HL-60/S4 treated with retinoic acid at 250 ng/mL for 4 days and 3 days (cell line): Measurements from ENCODE around the gene ERBB2.
"Not testable (repeated sequence)": the region's sequence is repeated elsewhere in the genome, so short reads cannot be mapped to it uniquely, and the experiment has no call there.

Experiments
- in situ Hi-C: fragments of 300-500 bp; cut with MboI; formaldehyde crosslinking; loops from 2 replicates; pipeline ENCODE4 v1.7.0; 2022; ENCODE audit warnings: low sequenced_read_pairs

The ERBB2 gene

DNA sequence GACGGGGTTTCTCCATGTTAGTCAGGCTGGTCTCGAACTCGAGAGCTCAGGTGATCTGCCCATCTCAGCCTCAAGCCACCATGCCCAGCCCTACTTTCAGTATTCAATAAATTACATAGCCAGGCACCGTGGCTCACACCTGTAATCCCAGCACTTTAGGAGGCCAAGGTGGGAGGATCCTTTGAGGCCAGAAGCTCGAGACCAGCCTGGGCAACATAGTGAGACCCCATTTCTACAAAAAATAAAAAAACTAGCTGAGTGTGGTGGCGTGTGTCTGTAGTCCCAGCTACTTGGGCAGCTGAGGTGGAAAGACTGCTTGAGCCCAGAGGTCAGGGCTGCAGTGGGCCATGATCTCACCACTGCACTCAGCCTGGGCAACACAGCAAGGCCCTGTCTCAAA is 22.2 kb downstream of the ERBB2 start:
- in situ Hi-C loops: no loop called here

DNA sequence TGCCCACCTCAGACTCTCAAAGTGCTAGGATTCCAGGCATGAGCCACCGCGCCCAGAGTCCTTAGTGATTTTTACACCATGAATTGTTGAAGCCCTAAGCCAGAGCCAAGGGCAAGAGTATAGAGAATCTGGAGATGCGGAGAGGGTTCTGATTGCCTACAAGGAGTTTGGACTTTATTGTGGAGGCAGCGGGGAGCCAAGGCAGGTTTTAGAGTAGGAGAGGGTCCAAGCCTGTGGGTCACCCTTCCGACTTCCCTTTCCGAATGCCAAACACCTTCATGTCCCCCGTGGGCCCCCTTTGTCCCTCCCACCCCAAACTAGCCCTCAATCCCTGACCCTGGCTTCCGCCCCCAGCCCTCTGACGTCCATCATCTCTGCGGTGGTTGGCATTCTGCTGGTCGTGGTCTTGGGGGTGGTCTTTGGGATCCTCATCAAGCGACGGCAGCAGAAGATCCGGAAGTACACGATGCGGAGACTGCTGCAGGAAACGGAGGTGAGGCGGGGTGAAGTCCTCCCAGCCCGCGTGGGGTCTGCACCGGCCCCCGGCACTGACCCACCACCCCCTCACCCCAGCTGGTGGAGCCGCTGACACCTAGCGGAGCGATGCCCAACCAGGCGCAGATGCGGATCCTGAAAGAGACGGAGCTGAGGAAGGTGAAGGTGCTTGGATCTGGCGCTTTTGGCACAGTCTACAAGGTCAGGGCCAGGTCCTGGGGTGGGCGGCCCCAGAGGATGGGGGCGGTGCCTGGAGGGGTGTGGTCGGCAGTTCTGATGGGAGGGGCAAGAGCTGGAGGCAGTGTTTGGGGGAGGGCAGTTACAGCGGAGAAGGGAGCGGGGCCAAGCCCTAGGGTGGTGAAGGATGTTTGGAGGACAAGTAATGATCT is 23.3 kb downstream of the ERBB2 start:
- in situ Hi-C loops: no loop called here

DNA sequence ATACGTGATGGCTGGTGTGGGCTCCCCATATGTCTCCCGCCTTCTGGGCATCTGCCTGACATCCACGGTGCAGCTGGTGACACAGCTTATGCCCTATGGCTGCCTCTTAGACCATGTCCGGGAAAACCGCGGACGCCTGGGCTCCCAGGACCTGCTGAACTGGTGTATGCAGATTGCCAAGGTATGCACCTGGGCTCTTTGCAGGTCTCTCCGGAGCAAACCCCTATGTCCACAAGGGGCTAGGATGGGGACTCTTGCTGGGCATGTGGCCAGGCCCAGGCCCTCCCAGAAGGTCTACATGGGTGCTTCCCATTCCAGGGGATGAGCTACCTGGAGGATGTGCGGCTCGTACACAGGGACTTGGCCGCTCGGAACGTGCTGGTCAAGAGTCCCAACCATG is 24.9 kb downstream of the ERBB2 start:
- in situ Hi-C loops: no loop called here

DNA sequence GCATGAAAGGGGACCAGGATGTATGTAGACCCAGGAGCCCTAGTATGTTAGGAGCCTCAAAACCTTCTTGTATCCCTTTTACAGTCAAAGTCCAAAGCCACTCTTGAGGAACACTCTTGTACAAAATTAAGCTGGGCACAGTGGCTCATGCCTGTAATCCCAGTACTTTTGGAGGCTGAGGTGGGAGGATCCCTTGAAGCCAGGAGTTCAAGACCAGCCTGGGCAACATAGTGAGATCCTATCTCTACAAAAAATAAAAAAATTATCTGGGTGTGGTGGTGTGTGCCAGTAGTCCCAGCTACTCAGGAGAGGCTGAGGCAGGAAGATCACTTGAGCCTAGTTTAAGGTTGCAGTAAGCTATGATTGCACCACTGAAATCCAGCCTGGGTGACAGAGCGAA is 26.1 kb downstream of the ERBB2 start:
- in situ Hi-C loops: not testable (repeated sequence)

DNA sequence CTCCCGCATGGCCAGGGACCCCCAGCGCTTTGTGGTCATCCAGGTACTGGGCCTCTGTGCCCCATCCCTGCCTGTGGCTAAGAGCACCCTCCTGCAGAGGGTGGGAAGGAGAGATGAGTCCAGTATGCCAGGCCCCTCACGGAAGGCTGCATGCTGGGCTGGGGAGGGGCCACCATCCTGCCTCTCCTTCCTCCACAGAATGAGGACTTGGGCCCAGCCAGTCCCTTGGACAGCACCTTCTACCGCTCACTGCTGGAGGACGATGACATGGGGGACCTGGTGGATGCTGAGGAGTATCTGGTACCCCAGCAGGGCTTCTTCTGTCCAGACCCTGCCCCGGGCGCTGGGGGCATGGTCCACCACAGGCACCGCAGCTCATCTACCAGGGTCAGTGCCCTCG is 26.8 kb downstream of the ERBB2 start:
- in situ Hi-C loops: no loop called here

DNA sequence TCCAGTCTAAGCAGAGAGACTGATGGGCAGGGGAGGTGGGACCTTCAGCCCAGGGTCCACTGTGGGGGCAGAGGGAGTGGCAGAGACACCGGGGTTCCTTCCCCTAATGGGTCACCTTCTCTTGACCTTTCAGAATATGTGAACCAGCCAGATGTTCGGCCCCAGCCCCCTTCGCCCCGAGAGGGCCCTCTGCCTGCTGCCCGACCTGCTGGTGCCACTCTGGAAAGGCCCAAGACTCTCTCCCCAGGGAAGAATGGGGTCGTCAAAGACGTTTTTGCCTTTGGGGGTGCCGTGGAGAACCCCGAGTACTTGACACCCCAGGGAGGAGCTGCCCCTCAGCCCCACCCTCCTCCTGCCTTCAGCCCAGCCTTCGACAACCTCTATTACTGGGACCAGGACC is 27.7 kb downstream of the ERBB2 start:
- in situ Hi-C loops: no loop called here

DNA sequence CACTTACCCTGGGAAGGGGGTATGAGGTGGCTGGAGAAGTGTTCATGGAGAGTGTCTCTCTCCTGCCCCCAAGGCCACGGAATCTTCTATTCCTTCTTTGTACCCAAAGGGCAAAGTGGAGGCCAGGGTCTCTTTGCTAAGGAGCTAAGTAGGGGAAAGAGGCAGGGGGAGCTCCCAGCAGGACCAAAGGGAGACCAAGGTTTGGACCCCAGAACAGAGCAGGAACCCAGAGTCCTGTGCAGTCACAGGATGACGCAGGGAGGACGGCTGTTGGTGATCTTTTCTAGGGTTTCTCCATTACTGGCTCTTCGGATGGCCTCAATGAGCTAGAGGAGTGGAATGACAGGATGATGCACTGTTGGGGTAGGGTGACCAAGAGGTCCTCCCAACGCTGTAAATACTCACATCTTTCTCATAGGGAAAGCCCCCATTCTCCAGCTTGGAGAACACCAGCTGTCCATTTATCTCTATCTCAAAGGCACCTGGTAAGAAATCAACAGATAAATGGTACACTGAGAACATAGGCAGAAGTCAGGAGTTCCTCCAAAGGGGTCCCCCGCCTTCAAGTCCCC is 29.5 kb downstream of the ERBB2 start:
- in situ Hi-C loops: no loop called here

DNA sequence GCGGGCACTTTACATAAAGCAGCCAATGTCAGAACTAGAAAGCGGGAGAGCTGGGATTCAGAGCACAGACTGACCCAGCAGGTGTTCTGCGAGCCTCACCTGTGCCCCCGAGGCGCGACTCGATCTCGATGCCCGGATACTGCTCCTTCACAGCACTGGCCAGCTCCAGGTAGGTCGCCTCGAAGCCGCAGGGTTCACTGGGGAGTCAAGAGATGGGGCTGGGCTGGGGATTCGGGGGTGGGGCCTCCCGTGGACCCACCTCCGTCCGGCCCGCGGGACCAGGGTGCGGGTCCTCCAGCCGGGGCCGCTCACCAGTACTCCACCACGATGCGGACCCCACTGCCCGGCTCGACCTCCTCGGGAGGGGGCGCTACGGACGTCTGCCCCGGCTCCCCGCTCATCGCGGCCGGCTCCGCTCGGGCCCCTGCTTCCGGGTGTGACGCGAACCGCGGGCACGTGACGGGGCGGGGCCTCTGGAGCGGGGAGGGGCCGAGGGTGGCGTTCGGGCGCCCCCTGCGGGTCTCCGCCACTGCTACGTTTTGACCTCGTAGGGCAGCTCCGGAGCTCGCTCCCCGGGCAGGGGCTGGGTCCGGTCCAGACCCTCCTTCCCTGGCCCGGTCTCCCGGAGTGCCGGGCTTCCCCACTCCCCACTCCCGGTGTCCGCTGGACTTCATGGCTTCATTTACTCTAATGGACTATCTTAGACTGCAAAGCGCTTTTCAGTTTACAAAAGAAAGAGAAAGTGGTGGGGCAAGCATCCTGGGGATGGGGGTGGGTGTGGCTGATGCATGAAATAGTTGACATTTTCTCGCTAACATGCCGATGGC is 30.4 kb downstream of the ERBB2 start, which contains the start of gene MIEN1:
MIEN1 (minus strand) TSS at position 438 of the 827 bp plus-strand sequence; CDS start at position 401, 37 bp downstream.
- in situ Hi-C loops: no loop called here

DNA sequence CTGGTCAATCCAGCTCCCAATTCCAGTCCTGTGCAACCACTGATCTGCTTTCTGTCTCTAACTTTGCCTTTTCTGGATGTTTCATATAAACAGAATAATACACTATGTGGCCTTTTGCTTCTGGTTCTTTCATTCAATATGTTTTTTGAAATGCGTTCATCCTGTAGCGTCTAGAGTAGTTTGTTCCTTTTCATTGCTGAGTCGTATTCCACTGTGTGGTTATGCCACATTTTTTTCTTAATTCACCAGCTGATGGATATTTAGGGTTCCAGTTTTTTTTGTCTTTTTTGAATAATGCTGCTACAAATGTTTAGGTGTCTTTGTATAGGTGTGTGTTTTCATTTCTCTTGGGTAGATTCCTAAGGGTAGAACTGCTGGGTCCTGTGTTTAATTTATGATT is 32.7 kb downstream of the ERBB2 start:
- in situ Hi-C loops: no loop called here

DNA sequence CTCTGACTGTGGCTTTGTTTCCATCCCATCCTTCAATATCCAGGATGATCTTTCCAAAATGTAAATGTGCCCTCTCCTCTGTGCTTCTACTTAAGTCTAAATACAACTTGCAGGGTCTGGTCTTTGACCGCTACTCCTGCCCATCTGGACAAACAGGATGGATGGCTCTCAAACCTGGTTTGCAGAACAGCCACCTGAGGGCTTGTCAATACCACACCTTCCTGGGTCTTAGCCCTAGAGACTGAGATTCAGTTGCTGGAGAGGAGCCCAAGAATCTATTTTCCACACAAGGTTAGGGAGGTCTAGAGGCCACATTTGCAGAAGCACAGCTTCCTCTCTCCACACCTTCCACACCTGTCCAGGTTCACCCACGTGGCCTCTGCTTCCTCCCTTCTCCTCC is 36.0 kb downstream of the ERBB2 start:
- in situ Hi-C loops: no loop called here

DNA sequence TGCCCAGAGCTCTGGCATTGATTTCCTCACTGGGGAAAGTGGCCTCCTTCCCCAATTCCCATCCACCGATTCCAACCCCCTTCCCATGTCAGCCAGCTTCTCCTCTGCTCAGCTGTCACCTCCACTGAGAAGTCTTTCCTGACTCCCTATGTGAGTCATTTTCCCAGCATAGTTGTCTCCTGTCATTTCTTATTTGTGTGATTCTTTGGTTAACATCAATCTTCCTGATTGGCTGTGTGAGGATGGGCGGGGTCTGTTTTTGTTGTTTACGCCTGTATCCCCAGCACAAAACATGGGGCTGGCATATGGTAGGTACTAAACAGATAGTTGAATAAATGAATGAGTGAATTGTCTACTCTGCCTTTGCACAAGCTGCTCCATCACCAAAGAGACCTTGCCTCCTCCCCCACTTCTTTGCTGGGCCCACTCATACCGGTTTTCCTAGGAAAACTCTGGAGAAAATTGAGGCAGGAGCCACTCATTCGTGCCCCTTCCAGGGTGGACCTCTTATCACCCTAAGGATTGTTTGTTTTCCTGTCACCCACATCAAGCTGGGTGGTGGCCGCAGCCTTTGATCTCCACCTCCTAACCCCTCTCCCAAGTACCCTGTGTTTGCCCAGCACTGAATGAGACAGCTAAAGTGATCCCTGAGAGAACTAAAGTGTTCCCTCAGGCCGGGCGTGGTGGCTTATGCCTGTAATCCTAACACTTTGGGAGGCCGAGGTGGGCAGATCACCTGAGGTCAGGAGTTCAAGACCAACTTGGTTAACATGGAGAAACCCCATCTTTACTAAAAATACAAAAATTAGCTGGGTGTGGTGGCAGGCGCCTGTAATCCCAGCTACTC is 36.7 kb downstream of the ERBB2 start:
- in situ Hi-C loops: no loop called here

DNA sequence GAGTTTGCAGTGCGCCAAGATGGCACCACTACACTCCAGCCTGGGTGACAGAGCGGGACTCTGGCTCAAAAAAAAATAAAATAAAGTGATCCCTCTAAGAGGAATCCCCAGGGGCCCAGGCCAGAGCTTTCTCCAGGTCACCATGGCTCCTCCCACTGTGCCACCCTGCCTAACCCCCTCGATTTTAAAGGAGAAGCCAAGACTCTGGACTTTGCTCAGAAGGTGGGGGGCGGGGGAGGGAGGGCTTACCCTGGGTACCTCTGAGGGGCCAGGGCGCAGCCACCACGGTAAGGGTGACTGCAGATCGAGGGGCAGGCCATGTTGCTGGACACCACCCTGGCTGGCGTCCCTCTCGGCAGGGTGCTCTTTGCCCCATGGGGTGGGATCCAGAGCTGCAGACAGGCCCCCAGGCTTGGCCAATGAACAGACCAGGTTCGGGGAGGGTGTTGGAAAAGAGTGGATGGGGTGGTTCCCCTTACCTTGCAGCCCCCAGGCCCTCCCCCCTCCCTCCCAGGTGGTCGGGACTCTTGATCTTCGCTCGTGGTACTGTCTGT is 37.4 kb downstream of the ERBB2 start:
- in situ Hi-C loops: no loop called here

DNA sequence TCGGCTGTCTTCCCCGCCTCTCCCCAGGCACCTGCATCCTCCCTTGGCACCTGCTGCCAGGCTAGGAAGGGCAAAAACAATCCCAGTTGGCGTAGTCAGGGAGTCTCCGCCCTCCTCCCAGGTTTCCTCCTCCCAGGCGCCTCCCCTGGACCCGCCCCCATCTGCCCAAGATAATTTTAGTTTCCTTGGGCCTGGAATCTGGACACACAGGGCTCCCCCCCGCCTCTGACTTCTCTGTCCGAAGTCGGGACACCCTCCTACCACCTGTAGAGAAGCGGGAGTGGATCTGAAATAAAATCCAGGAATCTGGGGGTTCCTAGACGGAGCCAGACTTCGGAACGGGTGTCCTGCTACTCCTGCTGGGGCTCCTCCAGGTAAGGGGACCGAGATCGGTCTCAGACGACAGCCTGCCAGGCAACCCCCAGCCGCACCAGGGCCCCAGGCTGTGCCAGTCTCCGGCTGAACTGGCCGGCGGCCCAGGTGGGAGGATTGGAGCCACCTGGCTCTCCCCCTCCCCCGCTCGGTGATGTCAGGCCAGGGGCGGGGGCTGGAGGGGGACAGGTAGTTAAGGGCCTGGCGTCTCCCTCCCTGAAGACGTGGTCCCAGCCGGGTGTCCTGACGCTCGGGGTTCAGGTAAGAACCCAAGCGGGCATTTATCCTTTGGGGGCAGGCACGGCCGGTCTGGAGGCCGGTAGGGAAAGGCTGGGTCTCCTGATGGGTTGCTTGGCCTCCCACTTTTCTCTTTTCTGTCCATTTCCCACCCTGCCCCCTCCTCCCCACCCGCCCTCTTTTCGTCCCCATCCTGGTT is 38.1 kb downstream of the ERBB2 start, which contains the start of gene GRB7:
GRB7 (plus strand) TSS at position 179 of the 808 bp plus-strand sequence. CDS start 4,364 bp downstream, outside the sequence.
- in situ Hi-C loops: no loop called here

DNA sequence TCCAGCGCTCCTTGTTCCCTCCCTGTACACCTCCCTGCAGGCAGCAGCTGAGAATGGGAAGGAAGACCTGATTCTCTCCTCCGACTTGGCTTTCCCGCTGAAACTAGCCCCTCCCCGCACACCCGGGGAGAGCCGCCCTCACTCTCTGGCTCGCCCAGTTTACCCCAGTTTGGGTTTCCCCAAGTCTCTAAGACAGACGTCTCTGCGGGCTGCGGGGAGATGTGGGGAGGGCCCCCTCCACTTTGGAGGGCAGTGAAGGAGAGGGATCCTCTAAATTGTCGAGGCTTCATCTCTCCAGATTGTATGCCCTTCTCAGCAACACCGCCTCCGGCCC is 38.7 kb downstream of the ERBB2 start:
- in situ Hi-C loops: no loop called here

DNA sequence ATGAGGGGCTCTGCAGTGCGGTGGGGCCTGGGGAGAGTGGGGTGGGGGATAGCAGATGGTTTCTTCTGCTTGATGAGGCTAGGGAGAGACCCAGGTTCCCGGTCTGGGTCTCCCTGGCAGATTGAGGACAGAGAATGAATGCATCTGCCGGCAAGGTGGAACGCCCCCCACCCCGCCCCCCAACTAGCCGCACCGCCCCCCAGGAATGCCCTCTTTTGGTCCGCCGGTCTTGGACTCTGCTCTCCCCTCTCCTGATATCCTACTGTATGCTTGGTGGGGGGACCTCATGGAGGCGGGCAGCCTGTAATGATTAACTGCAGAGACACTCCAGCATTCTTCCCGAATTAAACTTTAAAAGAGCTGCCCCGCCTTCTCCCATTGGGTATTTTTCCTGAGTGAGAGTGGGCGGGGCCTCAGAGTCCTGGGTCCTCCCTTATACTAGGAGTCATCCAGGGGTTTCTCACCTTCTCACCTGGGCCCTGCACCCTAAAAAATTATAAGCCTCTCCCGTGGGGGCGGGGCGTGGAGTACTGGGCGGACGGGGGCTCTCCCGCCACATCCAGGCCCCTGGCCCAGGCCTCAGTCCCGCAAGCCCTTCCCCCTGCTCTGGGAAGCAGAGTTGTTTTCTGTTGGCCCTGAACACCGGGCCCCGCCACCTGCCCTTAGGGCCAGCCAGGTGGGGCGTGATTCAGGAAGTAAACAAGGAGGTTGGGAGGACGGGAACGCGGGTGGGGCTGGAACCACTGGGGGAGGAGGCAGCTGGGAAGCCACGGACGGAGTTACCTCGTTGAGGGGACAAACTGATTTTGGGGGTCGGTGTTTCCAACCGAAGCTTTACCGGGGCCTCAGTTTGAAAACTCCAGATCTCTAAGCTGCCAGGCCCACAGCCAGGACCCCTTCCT is 39.4 kb downstream of the ERBB2 start:
- in situ Hi-C loops: no loop called here

DNA sequence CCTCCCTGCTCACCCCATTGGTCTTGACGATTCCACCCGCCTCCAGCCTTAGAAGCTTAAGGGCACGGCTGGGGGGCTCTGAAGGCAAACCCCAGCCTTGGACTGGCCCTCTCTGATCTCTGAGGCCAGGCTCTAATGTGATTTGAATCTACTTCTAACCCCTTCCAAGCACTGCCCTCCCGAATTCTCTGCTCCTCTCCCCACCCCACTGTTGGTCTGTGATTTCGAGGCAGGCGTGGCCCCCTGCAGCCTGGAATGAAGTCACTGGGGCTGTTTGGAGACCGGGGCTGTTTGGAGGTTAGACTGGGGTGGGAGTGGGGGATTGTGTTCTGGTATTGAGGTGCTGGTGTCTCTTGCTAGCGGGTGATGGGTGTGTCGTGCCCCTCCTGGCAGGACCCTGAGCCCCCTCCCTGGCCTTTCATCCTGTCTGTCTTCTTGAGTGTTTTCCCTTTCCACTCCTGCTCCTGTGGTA is 40.1 kb downstream of the ERBB2 start:
- in situ Hi-C loops: no loop called here

DNA sequence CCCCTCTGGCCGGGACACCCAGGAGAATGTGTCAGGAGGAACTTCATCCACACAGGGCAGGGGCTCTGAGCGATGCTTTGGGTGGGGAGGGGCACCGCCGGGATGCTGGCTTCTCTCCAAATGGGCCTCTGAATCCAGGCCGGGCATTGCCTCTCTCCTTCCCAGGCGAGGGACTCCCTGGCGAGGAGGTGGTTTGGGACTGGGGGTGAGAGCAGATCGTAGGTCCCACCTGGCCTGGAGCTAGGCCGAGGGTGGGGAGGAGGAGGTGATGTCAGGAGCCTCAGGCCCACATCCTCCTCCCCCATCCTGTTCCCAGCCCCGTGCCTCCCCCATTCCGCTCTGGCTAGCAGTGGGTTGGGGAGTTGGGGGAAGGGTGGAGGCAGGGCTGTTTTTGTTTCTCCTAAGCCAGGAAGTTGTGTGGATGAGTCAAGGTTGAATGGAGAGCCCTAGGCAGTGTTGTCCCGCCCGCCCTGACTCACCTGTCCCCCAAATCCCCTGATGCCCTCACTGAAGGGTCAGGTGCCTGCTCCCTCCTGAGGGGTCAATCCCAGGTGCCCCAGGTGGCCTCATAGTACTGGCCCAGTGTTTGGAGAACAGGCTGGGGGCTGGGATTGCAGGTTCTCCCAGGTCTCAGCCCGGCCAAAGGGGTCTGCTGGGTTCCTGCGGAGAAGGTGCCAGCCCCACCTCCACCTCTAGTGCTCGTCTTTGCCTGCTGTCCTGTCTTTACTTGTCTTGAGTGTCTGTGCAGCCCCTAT is 40.7 kb downstream of the ERBB2 start:
- in situ Hi-C loops: no loop called here
